GM19455 (cell line): ENCODE measurements around the gene SLC14A1.

Experiments used
- ATAC-seq: cut with Tn5 transposase; IDR thresholded peaks from one replicate; pipeline ENCODE4 v1.9.1; 2021; ENCODE audit not compliant: unreplicated experiment

SLC14A1 gene

DNA sequence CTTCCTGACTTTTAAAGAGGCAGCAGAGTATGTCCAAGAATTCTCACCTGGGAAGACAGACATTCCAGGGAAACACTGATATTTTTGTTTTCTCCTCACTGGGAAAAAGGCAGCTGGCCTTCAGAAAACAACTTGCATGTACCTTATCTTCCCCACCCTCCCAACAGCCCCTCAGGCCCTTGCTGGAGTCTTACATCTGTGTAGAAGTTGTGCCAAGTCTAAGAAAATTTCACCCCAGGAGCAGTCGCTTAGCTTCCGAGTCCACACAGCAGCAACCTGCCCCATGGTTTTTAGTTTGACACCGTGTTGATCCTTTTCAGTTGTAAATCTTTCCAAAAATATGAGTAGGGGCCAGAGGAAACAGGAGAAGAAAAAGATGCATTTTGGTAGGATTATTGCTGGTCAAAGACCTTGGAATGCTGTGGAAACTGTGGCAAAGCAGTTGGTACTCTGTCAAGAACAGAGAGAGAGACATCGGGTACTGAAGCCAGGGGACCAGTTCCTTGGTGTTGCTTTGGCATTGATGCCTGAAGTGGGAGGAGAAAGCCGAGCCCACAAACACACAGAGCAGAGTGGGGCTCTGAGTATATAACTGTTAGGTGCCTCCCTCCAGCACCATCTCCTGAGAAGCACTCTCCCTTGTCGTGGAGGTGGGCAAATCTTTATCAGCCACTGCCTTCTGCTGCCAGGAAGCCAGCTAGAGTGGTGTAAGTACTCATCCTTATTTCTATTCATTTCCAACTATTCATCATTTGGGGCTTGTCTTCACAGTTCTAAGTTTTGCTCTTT lies at the start of gene SLC14A1:
Gene SLC14A1 (plus strand): TSS at position 615 of the 789 bp plus-strand sequence. CDS start 6,140 bp downstream, outside the sequence.
- ATAC-seq, result no peak

DNA sequence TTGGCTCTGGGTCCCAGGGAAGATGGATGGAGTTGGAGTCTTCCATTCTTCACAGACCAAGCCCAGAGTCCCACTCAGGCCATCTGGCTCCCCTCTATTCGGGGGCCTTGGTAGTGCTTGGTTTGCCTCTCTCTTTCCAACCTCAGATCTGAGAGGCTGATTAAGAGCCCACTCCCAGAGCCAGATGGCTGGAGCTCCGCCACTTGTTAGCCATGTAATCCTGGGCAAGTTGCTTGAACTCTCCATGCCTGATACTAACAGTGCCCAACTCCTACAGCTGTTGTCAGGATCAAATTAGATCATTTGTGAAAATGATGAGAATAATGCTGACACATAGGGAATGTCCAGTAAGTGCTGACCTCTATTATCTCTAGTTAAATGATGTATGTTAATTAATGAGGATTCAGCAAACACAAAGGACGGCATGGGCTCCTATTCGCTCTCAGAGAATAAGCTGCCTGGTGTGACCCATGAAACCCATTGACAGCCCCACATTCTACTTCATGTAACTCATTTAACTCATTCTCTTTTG lies 46.6 kb upstream of the SLC14A1 start:
- no peak for ATAC-seq

DNA sequence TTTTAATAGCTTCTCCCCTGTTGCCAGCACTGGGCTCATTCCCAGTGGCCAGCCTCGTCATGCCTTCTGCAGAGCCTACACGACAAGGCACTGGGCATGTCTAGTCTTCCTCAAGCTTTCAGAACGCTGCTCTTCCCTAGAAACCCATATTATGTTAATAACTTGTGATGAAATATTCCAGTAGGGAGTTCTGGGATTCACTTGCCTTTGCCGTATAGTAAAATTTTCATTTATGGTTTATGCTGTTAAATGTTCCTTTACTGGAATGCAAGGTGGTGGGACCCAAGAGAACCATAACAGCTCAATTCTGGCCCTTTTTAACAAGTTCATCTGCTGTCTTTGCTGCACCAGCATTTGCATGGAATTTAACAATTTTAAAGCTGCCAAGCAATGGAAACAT lies 45.5 kb upstream of the SLC14A1 start:
- ATAC-seq, result no peak

DNA sequence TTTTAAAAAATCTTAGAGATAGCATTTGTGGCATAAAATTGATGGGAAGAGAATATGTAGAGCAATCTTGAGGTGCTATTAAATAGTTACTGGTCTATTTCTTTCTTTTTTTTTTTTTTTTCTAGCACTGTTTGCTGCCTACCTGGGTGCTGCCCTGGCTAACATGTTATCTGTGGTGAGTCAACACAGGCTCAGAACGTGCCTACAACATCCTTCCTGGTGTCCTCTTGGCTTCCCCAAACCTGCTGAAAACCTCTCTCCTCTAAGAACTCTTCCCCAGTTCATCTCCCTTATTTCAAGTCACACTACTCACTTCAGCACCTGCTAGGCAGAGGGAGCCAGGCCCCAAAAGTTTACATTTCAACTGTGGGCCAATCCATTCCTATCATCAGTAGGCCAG lies 45.1 kb upstream of the SLC14A1 start:
- ATAC-seq, result no peak

DNA sequence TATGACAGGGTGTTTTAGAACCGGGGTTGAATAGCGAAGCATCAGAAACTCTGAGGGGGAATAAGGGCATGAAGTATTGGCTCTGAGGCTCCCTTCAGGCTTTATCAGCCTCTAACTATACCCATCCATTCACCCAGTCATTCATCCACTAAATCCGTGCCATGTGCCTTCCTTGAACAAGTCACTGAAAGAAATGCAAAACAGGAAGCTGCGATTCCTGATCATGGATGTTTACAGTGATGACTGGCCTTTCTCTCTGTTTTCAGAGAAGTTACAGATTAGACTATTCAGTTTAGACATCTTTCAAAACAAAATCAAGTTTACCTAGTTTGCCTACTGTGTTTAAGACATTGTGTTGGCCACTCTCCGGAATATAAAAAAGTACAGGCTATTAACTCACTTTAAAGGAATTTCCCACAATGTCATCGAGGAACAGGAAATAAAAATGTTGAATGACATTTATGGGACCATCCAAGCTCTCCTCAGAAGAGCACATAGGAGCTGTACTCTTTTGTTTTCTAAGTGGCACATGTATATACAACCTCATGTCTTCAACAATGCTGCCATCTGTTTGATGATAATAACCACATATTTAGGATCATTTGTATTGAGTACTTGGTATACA lies 43.8 kb upstream of the SLC14A1 start:
- ATAC-seq, result no peak

DNA sequence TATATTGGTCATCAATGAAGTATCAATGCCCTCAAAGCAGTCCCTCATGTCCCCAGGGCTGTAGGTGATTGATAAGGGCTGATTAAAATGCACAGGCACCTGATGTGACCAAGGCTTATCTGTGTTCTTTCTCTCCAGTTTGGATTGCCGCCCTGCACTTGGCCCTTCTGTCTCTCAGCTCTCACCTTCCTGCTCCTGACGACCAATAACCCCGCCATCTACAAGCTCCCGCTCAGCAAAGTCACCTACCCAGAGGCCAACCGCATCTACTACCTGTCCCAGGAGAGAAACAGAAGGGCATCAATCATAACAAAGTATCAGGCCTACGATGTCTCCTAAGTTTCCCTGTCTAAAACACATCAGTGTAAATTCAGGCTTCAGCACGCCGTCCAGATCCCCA lies 41.8 kb upstream of the SLC14A1 start:
- no peak for ATAC-seq

DNA sequence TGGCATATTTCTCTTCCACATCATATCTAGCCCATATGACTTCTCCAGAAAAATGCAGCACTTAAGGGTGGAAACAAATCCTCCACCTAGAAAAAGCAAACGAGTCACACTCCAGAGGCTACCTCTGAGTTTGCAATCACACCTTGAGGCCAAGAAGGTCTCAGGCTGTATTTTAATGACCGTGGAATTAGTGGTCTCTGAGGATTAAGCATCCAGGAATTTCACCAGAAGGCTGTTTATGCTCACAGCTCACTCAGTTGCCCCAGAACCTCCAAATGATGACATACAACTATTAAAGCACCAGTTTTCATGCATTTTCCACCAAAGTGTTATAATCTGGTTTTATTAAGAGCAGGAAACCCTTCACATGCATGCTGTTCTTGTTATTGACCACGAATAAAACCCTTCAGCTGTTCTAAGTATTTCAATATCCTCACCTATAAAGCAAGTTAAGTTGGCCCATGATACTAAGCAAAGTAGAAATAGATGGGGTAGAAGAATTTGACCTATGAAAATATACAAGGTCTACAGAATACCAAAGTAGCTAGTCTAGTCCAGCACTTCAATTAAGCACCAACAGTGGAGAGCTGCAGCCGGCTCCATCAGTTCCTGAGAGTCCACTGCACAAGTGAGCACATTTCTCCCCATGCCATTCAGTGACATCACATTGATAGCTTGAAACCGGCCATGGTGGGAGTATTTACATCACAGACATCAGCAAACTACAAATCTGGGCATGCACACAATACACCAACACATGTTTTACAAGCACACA lies 39.5 kb upstream of the SLC14A1 start:
- ATAC-seq, result no peak

DNA sequence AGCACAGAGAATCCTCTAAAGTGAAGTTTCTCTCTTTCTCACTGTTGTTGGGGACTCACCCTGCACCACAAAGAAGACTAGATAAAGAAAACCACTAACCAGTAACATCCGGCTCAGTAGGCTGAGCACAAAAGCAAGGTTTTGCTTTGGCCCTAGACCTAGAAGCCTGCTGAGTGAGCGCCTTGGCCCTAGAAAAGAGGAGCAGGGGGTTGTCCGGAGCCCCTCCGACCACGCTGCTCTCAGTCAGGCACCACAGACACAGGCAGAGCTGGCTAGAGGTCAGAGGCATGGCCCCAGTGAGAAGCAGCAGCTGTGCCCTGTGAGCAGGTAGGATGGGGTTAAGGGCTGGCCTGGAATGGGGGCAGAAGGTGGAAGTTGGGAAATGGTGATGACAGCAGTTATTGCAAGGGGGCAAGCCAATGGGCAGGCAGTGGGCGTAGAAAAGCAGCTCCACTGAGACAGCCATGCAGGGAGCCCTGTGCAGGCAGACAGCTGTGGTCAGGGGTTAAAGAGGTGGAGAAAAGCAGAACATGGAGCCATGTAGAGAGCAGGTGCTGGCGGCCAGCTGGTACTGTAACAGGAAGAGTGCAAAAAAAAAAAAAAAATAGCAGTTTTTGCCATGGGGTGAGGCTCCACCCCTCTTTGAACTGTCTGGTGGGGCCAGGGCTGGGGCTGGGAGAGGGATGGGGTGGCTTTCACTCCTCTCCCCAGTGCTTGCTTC lies 36.9 kb upstream of the SLC14A1 start:
- ATAC-seq, result peak; percentile 87

DNA sequence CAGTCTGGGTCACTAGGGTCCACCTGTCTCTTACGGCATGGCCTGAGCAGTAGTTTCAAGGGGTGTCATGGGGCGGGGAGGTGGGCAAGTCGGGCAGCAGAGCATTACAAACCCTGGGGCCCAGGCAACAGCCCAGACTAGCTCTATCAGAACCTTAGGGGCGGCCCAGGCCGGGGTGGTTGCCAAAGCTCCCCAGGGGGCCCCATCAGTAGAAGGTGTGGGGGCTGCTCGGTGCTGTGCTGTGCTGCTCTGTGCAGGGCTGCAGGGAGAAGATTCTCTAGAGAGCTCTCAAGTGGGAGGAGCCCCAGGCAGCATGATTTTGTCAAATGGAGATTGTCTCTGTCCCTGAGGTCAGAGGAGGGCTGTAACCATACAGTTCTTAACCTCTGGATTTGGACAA lies 36.4 kb upstream of the SLC14A1 start:
- ATAC-seq, result peak; percentile 36

DNA sequence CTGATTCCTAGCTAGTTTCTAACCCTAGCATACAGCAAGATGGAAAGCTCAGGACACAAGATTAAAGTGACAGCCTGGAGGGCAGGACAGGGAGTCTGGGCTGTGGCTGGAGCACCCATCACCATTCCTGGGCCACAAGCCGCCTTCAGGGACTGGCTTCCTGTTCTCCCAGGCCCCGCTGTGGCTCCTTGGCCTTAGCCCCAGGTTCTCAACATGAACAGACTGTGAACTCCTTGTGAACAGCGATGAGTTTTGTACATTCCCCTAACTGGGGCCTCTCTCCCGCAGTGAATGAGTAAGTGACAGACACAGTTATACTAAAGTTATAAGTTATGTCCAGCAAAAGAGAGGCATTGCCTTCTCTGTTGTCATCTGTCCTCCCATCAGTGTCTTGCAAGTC lies 35.9 kb upstream of the SLC14A1 start:
- no peak for ATAC-seq

DNA sequence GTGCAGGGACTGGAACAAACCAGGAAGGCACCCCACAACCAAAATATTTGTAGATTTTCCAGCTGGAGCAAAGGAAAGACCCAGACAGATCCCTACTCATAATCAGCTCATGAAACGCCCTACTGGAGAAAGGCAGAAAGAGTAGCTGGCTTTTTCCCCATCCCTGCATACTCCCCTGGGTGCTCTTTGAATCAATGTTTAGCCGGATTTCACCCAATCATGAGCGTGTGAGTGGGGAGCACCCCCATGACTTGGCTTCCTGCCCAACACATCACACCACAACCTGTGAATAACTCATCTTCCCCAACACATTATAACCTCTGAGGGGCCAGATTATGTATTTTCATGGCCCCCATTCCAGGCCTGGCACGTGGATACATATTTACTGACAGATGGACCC lies 35.1 kb upstream of the SLC14A1 start:
- no peak for ATAC-seq

DNA sequence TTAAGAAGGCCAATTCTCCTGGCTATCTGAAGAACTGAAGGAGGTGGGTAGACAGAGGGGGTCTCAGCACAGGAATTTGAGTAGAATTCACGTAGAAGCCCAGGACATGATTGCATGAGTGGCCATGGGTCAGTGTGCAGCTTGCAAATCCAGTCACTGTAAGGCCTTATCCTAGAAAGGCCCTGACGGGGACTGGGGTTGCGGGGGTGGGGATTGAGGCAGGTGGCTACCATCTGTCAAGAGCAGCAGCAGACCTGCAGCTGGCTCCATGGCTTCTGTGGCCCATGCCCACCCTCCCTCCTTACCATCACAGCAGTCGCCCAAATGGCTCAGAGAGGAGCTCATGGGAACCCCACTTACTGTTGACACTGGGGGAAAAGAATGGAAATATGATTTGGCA lies 34.6 kb upstream of the SLC14A1 start:
- ATAC-seq, result no peak

DNA sequence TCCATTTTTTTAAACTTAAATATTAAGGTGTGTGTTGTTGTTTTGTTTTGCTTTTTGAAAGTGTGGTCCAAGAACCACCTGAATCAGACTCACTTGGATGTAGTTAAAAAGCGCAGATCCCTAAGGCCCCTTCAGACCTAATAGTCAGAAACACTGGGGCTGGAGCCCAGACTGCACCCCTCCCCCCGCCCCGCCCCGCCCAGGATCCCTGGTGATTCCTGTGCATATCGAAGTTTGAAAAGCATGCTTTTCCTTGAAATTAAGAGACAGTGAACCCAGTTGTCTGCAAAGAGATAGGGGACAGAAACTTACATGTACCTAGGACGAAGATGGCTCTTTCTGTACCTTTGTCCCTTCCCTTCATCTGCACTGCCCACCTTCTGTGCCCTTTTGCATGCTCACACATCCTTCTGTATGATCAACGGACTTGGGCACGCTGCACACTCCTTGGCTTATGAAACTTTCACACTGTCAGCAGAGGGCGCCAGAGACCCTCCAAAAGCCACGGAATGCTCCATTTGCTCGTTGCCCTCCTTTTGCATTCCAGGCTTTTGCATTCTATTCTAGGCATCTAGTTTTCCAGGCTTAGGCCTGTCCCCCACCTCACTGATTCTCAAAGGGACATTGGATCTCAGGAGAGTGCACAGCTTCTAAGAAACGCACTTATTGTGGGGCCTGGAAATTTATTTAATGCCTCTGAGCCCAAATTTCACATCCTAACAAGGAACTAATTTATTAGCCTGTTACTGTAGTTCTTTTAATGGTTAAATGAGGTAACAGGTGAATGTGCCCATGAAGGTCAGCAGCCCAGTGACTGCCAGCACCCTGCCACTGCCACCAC lies 32.8 kb upstream of the SLC14A1 start:
- no peak for ATAC-seq

DNA sequence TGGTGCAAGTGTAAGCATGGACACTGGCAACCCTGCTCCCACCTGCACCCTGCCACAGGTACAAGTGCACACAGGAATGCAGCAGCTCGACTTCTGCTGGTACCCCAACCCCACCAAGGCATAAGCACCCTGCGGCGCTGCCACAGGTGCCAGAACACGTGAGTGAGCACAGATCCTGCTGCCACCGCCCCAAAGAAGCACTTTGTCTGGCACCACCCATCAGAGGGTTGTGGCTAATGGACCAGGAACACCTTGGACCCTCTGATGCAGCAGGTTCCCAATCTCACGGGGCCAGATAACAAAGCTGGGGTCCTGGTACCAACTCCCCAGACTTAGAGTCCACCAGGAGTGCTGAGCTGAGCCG lies 32.2 kb upstream of the SLC14A1 start:
- no peak for ATAC-seq

DNA sequence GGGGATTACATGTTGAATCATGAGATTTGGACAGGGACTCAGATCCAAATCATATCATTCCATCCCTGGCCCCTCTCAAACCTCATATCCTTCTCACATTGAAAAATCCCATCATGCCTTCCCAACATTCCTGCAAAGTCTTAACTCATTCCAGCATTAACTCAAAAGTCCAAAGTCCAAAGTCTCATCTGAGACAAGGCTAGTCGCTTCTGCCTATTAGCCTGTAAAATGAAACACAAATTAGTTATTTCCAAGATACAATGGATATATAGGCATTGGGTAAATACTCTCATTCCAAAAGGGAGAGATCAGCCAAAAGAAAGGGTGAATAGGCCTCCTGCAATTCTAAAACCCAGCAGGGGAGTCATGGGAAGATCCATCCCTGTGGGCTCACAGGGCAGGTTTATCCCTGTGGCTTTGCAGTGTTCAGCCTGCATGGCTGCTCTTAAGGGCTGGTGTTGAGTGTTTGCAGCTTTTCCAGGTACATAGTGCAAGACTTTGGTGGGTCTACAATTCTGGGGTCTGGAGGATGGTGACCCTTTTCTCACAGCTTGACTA lies 21.2 kb upstream of the SLC14A1 start:
- ATAC-seq, result no peak

DNA sequence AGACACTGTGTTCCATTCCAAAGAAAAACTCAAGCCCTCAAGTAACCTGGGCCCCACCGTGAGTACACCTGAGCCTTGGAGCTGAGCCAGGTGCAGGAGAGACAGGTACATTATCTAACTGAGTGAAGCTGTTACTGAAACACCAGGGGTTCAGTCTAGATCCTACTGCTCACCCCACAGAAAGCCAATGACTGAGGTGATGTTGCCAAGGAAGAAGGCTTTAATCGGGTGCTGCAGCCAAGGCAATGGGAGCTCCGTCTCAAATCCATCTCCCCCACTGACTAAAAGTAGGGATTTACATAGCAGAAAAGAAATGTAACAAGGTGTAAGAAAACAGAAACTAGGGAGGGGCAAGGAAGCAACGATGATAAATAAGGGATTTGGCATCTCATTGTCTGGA lies 15.2 kb upstream of the SLC14A1 start:
- ATAC-seq, result no peak

DNA sequence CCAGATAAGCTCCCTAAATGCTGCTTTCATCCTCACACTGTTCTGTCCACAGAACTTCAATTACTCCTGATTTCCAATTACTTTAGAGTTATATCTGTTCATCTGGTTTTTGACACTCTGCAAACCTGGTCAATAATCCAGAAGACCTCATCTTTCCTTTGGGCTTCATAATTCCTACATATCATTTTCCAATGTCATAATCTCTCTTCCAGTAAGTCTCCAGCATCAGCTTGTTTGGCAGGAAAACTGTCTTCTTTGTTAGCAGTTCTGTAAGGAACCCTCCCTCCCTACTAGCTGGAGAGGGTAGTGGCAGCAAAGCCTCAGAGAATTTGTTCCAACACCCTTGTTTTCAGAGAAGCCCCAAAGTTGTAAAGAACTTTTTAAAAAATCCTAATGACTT lies 11.9 kb upstream of the SLC14A1 start:
- no peak for ATAC-seq

DNA sequence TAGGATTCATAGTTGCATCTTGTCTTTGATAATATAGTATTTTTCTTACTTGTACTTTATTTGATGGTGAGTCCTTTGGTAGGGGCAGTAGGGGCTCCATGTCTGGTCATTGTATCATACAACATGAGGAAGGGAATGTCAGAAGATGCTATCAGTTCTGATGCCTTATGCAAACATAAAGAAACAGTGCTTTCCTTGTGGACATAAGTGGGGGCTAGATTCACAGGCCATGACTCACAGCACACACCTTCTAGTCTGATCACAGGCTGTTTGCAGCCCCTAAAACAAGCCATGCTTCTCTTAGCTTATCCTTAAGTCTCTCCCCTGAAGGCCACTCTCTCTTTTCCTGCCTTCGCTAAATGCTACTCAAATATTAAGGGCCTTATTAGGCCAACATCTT lies 10.7 kb upstream of the SLC14A1 start:
- ATAC-seq, result no peak

DNA sequence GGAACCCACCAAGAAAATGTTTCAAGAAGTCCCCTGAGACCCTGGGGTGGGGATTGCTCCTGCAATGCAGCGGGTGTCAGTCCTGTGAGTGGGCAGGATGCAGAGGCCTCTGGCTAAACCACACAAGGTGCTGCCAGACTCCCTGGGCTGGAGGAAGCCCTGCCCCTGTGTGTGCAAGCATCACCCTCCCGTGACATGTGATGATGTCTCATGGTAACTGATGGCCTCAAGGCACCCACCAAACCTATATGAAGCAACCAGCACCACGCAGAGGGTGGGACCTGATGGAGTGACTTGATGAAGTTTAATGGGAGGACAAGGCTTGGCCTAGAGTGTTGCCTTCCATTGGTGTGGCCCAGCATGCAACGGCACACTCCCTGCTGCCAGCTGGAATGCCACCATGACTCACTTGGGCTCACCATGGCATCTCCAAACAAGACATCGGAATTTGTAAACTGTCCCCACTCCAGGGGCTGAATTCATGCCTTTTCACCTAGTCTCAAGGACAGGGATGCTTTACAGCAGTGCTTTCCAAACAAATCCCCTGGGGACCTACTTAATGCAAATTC lies 8.7 kb upstream of the SLC14A1 start:
- ATAC-seq, result no peak

DNA sequence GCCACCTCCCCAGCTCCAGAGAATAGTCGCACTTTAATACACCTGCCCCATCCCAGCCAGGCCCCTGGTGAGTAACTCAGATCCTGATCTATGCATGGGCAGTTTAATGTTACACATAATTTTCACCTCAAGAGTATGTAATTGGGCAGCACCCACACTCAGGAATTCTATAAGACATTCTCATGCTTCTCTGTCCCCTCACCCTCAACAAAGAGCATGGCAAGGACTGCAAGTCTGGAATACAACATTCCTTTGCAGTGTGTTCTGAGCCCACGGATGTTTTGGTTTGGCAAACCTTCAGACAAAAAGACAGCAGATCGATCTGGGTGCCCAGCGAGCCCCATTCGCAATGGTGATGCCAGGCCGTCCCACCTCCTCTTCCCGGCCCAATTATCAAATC lies 4.9 kb upstream of the SLC14A1 start:
- ATAC-seq, result no peak
